ENCODE measurements around the gene NHLRC3.

NHLRC3 gene

DNA sequence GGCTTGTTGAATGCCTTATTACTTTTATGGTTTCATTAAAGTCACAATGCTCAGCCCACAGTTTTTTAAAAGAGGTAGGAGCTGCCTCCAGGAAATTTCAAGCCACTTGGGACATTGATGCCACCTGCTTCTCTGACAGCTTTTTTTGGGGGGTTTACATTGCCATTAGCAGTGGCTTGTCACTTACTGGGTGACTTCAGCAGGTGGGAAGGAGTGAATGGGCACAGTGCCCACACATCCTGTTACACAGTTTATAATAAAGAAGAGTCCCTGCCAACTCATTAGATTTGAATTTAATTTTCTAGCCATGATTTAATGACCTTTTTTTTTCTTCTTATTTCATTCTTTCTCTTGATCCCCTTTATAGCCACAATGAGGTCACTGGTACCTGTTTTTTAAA, 61.0 kb downstream of the NHLRC3 start:
- Histone ChIP-seq H4K20me1 (ENCODE audit: insufficient read depth, low read length) (no peaks in the 10 kb centered on the region), H3K79me2 (ENCODE audit: low read length) (no peaks in the 10 kb centered on the region), H2AFZ (ENCODE audit: low read depth, low read length) (no peak overlapping the region), H3K36me3 (replicated peaks; ENCODE audit: low read depth, low read length) (no peaks in the 10 kb centered on the region), H3K9me3 (ENCODE audit: insufficient read depth, low read length) (no peaks in the 10 kb centered on the region), H3K4me2 (ENCODE audit: low read length) (no peak overlapping the region), H3K27me3 (ENCODE audit: low read depth, low read length) (no peaks in the 10 kb centered on the region), H3K27ac (ENCODE audit: low read length) (no peak overlapping the region), H3K4me3 (ENCODE audit: low read length) (no peak overlapping the region), H3K4me1 (ENCODE audit: low read length) (peaks cover 4% of the 10 kb centered on the region; the same call in 1 of the 2 replicates), H3K9ac (ENCODE audit: low read length) (no peak overlapping the region)
- TF ChIP-seq CTCF (IDR thresholded peaks at IDR 0.05; ENCODE audit: low read depth, low read length) (no peak), EZH2phosphoT487 (IDR thresholded peaks at IDR 0.05; ENCODE audit: low read depth) (no peak)
